Stromal cell of bone marrow (primary cell): ENCODE data around the gene LENG9.
"Not testable (repeated sequence)": the region's sequence is repeated elsewhere in the genome, so short reads cannot be mapped to it uniquely, and the experiment has no call there.

Source experiments
- DNase-seq: peaks from one replicate; pipeline ENCODE4 v3.0.0-alpha.2; 2012; ENCODE audit warnings: low read depth

Gene LENG9

DNA sequence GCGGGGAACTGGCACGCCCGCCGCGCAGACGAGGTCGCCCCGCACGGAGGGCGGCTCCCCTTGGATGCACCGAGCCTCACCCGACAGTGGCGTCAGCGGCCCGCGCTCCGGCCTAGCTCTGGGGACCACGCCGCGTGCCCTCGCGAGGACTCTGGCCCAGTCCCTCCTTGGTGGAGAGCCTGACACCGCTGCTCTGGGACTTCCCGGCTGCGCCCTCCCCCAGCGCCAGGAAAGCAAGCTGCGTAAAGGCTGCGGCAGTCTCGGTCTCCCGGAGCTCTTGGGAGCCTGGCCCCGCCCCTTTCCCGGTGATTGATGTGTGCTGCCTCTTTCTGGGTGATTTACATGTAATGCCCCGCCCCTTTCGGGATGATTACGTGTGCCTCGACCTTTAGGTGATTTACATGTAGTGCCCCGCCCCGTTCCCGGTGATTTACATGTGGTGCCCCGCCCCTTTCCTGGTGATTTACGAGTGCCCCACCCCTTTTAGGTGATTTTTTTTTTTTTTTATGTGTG, at the start of gene LENG9:
Gene LENG9 (minus strand): TSS at position 248 of the 513 bp plus-strand sequence. CDS start 252 bp downstream, outside the sequence.
- DNase-seq, result peak; percentile 97

DNA sequence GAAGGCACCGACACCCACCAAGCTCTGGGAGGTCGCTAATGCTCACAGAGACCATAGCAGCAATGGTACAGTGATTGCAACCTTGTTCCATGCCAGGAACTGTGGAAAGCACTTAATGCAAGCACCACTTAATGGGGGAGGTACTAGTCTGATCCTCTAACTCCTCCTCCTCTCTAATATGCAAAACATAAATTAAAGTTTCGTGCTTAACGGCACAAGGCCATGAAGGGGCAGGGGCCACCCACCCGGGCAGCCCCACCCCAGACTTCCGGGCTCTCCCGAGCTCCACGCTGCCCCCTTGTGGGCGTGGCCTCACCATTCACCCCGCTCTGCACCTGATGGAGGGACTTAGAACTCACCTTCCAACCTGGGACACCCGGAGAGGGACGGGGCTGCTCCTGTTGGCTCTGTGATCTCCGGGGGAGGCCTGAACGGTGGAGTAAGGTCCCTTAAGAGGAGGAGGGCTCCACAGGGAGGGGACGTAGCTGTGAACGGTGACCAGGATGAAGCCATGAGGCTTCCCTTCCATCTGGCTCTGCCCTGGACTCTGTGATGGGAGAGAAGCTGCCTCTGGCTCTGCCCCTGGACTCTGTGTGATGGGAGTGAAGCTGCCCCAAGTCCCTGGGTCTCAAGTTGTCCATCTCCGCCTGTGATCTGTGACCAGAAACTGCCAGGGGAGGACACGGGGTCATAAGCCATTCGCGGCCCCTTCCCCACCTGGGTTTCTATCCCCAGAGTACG, 45.8 kb upstream of the LENG9 start:
- not testable (repeated sequence) for DNase-seq

DNA sequence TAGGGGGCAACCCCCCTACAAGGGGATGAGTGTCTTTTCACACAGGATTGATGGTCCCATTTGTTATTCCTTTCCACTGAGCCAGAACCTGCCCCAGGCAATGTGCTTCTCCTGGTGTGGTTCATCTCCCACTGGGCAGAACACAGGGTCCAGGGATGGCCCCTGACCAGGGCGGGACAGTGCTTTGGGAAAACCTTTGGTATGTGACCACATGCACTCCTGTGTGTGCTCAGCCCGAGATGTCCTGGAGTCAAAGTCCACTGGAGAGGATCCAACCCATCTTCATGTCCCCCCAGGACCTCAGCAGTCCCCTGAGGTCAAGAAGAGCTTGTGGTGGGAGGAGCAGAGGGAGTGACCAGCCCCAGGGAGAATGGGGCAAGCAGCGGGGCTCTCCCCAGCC, 44.9 kb upstream of the LENG9 start:
- DNase-seq, result not testable (repeated sequence)

DNA sequence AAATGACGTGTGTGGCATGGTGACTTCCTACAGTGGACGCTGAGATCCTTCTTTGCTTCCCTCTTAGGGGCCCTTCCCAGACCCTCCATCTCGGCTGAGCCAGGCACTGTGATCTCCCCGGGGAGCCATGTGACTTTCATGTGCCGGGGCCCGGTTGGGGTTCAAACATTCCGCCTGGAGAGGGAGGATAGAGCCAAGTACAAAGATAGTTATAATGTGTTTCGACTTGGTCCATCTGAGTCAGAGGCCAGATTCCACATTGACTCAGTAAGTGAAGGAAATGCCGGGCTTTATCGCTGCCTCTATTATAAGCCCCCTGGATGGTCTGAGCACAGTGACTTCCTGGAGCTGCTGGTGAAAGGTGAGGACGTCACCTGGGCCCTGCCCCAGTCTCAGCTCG, 44.2 kb upstream of the LENG9 start:
- no peak for DNase-seq

DNA sequence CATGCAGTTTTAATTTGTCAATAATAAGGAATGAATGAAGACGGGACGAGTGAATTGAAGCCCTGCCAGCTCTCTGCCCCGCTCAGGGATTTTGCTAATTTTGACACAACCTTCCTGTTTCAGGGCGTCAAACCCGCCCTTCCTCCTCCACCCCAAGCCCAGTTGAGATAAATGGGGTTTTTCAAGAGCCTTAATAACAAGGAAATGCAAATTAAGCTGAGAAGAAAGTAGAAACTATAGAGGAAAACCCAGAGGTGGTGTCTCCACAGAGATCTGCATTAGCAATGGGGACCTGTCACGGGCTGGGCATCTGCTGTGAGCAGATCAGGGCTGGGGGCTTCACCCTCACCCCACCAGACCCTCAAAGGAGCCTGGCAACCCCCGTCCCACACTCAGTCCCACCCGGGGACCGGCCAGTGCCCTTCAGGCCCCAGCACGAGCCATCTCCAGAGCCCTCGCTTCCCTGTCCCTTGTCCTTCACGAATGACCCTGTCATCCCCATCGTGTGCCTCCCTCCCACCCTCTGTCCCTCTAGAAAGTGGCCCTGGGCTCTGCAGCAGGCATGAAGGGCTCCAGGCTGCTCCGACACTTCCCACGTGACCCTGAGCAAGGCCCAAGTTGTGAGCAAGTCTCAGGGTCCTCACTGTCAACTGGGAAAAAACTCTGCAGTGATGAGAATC, 43.6 kb upstream of the LENG9 start:
- not testable (repeated sequence) for DNase-seq

DNA sequence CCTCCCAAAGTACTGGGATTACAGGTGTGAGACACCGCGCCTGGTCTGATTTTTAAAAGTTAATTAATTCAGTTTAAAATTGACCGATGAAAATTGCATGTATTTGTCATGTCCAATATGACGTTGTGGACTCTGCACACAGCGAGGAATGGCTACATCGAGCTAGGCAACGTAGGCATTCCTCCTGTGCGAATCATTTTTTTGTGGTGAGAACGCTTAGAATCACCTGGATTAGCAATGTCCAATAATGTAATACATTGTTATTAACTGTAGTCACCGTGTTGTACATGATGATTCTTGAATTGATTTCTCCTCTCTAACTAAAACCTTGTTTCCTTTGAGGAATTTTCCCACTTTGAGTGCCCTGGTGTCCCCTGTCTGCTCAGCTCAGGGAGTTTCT, 42.5 kb upstream of the LENG9 start:
- DNase-seq, result no peak

DNA sequence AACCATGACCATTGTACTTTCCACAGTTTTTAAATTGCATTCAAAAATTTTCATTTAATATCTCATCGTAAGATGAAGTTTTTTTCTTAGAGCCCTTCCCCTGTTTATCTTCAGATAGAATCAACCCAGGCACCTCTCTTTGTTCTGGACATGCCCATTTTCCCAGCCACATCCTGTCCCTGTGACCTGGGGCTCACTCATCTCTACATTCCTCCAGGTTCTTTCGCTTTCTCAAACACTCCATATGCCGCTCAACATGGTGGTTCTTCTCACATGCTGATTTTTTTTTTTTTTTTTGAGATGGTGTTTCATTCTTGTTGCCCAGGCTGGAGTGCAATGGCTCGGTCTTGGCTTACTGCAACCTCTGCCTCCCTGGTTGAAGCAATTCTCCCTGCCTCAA, 42.0 kb upstream of the LENG9 start:
- DNase-seq, result not testable (repeated sequence)

DNA sequence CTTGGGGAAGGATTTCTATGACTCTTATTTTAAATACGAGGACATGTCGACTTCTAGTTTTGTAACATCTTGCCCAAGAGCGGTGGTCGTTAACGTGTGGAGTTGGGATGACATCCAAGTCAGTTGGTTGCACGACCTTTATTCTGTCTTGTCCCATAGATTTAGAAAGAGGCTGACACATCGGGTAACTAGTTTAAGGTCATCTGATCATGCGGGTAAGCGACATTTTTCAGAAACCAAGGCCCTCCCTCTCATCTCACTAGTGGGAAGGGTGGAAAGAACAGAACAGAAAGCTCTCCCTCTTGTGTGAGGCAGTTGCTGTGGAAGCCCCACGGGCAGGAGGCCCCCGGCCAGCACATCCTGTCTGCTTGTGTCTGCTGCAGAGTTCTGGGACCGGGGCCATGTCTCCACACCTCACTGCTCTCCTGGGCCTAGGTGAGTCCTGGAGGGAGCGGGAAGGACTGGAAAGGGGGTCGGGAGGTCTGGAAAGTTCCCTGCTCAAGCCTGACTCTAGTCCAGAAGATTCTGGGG, 39.0 kb upstream of the LENG9 start, which contains the start of gene LAIR2:
Gene LAIR2 (plus strand): TSS at position 314 of the 531 bp plus-strand sequence. CDS start 88 bp downstream, at position 402.
- no peak for DNase-seq

DNA sequence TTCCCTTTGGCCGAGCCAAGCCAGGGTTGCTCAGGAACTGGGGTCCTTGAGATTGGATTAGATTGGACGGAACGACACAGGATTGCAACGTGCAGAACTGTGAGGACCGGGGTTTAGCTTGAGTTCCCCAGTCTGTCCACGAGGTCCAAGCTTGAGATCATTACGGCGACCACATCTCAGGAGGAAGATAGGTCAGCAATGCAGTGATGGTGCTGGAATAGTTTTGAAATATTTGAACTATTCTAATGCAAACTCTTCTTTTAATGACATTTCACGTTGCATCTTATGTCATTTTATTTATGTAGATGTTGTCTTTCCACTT, 34.8 kb upstream of the LENG9 start:
- DNase-seq, result not testable (repeated sequence)

DNA sequence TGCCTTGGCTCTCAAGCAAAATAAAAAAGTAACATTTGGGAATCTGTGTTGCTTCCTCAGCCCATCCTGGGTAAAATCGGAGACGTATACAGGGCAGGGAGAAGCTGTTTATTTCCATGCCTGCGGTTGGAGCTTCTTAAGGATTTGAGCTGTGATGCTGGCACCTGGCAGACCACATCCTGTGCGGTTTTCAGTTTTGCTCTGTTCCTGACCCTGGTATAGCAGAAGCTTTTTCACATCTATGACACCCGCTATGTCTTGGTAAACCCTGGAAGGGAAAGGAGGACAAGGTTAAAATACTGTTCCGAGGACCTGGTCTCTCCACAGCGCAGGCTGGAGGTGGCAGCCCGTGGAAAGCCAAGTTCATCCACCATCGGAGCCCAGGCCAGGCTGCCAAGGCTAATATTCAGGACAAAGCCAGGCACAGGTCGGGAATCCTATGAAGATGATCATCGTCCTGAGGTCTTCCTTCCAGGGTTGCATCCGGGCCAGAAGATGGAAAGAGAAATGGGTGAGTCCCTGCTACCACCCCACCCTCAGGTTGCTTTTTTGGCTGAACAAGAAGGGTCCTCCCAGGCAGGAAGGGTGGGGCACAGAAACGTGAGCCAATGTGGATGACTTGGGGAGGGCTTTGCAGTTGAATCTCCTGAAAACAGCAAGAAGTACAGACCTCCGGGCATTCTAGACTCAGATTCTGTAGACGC, 34.3 kb upstream of the LENG9 start:
- DNase-seq, result not testable (repeated sequence)

DNA sequence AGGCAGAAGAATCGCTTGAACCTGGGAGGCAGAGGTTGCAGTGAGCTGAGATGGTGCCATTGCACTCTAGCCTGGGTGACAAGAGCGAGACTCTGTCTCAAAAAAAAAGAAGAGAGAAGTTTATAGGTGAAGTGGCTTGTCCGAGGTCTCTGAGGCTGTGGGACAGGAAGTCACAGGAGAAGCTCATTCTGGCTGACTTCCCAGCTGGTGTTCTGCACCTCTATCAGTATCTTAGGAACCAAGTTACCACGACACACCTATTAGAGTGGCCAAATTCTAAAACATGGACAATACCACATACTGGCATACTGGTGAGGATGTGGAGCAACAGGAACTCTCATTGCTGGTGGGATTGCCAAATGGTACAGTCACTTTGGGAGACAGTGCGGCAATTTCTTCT, 31.7 kb upstream of the LENG9 start:
- DNase-seq, result not testable (repeated sequence)

DNA sequence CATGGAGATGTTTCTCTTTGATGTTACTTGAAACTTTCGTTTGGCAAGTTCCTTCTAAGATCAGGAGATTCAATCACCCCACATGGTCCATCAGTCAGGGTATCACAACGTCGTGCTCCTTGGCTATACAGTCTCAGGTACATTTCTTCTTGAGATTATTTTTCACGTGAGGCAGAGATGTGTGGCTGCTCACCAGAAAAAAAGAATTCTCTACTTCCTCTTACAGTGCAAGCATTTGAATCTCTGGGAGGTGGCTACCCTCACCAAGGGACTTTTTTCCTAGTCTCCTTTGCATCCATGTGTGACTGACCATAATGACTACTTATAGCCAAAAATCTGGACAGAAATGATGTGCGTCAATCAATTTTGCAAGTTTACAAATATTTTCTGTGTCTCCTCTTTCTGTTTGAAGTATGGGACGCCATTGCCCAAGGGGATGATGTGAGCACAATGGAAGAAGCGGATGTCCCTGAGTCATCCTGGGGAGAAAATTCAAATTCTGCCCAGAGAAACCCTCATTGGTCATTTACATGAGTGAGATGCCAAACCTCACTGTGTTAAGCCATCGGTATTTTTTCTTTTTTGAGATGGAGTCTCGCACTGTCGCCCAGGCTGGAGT, 30.5 kb upstream of the LENG9 start:
- no peak for DNase-seq

DNA sequence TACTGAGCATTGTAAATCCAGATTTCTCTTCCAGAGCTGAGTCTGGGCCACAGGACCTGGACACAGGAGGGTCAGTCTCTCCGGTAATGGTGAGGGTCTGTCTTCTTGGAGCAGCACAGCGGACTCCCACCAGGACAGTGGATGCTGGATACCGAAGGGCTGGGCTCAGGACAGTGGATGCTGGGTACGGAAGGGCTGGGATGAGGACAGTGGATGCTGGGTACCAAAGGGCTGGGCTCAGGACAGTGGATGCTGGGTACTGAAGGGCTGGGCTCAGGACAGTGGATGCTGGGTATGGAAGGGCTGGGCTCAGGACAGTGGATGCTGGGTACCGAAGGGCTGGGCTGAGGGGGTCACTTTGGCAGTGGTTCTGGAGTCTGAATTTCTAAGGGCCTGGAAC, 29.5 kb upstream of the LENG9 start:
- not testable (repeated sequence) for DNase-seq

DNA sequence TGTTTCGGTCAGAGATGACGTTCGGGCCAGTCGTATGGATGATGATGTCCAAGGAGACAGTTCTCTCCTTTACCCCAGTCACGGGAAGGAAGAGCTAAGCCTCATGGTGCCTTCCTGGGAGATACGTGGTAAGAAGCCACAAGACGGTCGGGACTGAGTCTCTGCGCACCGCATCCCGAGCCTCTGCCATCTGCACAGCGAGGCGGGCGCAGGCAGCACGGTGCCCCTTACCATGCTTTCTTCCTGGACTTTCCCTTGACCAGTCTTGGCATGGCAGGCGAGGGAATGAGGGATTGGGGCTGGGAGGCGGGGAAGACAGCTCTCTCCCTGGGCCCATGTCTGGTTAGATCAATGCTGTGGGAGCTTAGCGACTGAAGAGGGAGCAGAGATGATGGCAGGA, 29.0 kb upstream of the LENG9 start:
- no peak for DNase-seq

DNA sequence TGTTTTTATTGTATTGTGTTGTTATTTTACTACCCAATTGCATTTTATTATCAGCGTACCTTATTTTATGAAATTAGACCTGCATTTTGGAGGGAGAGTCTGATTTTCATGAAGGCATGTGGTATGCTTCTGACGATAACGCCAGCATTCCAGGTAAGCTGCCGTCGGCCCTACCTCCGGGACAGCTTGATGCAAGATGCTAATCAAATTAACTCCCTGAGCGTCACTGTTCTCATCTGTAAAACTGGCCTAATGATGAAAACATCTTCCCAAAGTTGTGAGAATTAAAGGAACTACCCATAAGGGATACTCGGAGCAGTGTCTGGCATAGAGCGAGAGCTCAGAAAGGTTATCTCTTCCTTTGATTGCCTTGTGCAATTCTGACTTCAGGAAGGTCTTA, 26.2 kb upstream of the LENG9 start:
- no peak for DNase-seq

DNA sequence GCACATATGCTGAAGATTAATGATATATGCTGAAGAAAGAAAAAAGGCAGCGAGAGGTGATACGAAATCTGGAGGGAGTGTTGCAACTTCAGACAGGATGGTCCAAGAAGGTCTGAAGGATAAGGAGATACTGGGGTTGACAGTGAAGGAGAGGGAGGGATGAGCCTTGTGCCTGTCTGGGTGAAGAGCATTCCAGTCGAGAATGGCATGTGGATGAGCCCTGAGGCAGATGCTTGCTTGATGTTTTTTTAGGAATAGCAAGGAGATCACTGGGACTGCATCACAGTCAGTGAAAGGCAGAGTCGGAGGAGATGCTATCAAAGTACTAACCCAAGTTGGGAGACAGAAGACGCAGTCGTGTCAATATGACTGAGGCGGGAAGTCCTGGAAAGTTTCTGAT, 25.8 kb upstream of the LENG9 start:
- DNase-seq, result no peak

DNA sequence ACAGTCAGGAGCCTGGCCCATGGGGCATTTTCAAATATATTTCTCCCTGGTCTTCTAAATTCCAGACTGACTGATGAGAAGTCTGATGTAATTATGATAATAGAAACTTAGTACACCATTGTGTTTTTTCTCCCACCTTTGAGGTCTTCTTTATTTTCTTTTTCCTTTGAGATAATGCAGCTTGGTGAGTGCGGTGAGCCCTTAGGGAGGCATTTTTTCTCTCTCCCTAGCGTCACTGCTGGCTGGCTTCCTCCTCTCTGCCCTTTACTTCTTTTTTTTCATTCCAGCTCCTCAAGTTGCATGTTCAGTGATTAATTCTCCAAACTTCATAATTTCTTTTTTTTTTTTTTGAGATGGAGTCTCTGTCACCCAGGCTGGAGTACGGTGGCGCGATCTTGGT, 22.3 kb upstream of the LENG9 start:
- no peak for DNase-seq

DNA sequence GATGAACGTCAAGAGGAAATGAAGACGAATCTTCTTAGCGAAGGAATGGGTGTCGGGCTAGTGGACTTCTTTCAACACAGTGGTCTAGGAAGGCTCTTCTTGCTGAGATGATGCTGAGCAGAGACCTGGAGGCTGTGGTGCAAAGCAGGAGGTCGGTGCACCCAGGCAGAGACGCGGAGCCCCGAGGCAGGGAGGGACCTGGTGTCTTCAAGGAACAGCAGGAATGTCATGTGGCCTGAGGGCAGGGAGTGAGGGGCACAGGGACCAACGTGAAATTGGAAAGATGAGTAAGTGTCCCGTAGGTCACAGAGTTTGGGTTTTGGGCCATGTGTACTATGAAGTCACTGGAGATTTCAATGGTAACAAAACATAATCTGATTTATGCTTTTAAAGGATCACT, 20.9 kb upstream of the LENG9 start:
- no peak for DNase-seq

DNA sequence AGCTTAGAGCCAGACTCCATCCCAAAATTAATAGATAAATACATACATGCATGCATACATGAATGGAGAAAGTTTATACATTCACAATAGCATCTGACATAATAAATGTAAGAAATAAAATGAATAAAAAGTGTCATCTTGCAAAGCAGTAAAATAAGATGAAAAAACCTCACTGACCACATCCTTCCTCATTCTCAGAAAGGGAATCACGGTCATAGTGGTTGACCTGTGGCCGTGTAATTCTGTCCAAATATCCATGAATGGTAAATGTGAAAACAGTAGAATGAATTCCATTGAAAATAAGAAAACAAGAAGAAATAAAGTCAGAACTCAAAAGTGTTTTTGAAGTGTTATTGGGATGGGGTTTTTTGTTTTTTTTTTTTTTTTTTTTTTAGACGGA, 19.3 kb upstream of the LENG9 start:
- no peak for DNase-seq

DNA sequence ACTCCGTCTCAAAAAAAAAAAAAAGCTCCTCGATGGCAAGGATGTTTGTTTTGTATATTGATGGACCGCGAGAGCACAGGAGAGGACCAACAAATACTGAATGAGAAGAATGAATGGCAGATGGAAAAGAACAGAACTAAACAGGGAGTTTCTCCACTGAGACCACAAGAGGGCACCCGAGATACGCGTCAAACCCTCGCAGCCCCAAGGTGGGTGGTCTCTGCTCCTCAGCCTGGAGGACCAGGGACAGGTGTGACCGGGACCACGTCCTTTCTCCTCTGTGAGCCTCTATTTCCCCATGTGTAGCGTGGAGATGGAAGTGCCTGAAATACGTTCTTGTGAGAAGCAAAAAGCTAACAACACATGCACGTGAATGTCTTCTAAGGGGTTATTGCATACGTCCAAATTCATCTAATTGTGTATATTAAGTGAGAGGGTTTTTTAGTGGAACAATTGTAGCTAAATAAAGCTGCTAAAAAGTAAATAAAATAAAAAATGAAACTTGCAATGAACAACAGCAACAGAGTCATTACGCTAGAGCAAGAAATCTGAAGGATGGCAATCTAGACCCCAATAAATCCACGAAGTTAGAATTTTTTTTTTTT, 17.9 kb upstream of the LENG9 start:
- no peak for DNase-seq

DNA sequence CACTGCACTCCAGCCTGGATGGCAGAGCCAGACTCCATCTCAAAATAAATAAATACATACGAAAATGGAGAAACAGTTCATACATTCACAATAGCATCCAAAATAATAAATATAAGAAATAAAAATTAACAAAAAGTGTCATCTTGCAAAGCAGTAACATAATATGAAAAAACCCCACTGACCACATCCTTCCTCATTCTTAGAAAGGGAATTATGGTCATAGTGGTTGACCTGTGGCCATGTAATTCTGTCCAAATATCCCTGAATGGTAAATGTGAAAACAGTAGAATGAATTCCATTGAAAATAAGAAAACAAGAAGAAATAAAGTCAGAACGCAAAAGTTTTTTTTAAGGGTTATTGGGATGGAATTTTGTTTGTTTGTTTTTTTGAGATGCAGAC, 16.5 kb upstream of the LENG9 start:
- DNase-seq, result no peak
